Osteoblast (primary cell): Measurements from ENCODE around the gene KCNQ1. TPM values are rescaled to one million over a fixed set of nuclear protein-coding genes. Genes with fewer than 3 reads are reported as not detected.

Source experiments
- DNase-seq: peaks from one replicate; pipeline ENCODE4 v3.0.0; 2011; ENCODE audit warnings: low spot score, mixed read lengths; ENCODE audit not compliant: insufficient read length; ENCODE audit errors: missing footprints
- H2AFZ ChIP-seq: 2 replicates; pipeline ENCODE4 v1.6.0; 2011; ENCODE audit warnings: mild to moderate bottlenecking, low read length
- H3K27ac ChIP-seq: 2 replicates; pipeline ENCODE4 v1.5.1; 2011; ENCODE audit warnings: mild to moderate bottlenecking, low read depth, low read length, moderate library complexity
- H3K27me3 ChIP-seq: 2 replicates; pipeline ENCODE4 v1.6.0; 2012; ENCODE audit warnings: mild to moderate bottlenecking, control low read depth, inconsistent platforms, low read length, moderate library complexity; ENCODE audit not compliant: insufficient read depth
- H3K36me3 ChIP-seq: 2 replicates; pipeline ENCODE4 v1.5.1; 2011; ENCODE audit warnings: mild to moderate bottlenecking, low read length, control low read depth, moderate library complexity; ENCODE audit not compliant: insufficient read depth
- H3K4me1 ChIP-seq: 2 replicates; pipeline ENCODE4 v1.5.1; 2011; ENCODE audit warnings: mild to moderate bottlenecking, low read length, control low read depth, moderate library complexity; ENCODE audit not compliant: insufficient read depth
- H3K4me2 ChIP-seq: 2 replicates; pipeline ENCODE4 v1.6.0; 2011; ENCODE audit warnings: mild to moderate bottlenecking, low read length; ENCODE audit not compliant: insufficient read depth
- H3K4me3 ChIP-seq: fragments of 200-600 bp; sonication (generic); 3 replicates; pipeline ENCODE4 v1.5.1; 2012; ENCODE audit warnings: mild to moderate bottlenecking, low read length, inconsistent platforms; ENCODE audit not compliant: insufficient read depth
- H3K79me2 ChIP-seq: 2 replicates; pipeline ENCODE4 v1.6.0; 2012; ENCODE audit warnings: mild to moderate bottlenecking, low read length, control low read depth, inconsistent platforms; ENCODE audit not compliant: insufficient read depth
- H3K9me3 ChIP-seq: 2 replicates; pipeline ENCODE4 v1.5.1; 2011; ENCODE audit warnings: low read depth, low read length, control low read depth
- H4K20me1 ChIP-seq: 2 replicates; pipeline ENCODE4 v1.6.0; 2012; ENCODE audit warnings: mild to moderate bottlenecking, low read length, control low read depth; ENCODE audit not compliant: insufficient read depth
- CTCF ChIP-seq: IDR thresholded peaks from 2 replicates; pipeline ENCODE4 v1.5.1; 2011; ENCODE audit warnings: mild to moderate bottlenecking, low read depth, low read length, moderate library complexity; ENCODE audit errors: extremely low read depth
- total RNA-seq: library from RNA; depleted of rRNA; stranded (reverse); fragments of >200 nt; gene quantifications from 2 replicates; pipeline ENCODE4 v1.2.3, GENCODE V29; 2012

KCNQ1 gene
- total RNA-seq, 1 donor: not detected

DNA sequence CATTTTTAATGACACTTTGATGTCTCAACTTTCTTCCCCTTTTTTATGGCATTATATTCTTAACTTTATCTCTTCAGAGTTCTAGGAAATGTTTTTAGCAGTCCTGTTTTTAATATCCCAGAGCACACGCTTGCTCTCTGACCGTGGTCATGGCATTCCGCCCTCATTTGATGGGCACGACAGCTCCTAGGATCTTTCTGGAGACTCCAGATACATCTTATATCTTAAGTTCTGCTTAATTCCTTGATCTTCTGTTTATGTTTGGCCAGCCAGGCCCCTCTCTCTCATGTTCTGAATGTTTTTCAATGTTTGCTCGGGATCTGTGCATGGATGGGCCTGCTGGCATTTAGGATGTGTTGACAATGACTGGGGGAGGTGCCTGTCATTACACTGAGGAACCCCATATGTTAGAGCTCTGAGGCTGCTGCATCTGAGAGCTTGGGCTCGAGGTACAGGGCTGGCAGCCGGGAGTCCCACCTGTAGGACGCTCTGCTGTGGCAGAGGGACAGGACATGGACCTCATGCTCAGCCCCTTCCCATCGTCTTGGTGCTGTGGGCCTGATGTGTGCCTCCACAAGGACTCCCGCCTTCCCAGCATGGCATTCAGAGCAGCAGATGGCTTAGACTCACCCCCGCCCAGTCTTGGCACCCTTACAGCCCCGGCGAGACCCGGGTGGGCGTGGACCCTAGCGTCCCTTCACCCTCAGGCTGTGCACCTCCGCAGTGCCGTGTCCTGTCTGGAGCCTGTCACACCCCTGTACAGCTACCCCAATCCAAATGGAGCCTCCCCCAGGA is 365.8 kb downstream of the KCNQ1 start:
- Histone ChIP-seq H3K36me3 (no peaks in the 10 kb centered on the region), H2AFZ (no peak overlapping the region), H3K27ac (no peak overlapping the region), H3K4me2 (no peak overlapping the region), H4K20me1 (no peaks in the 10 kb centered on the region), H3K4me1 (no peaks in the 10 kb centered on the region), H3K9me3 (no peaks in the 10 kb centered on the region), H3K27me3 (peaks cover 36% of the 10 kb centered on the region), H3K79me2 (no peaks in the 10 kb centered on the region), H3K4me3 (no peak overlapping the region)
- no peak for TF ChIP-seq CTCF
- peak; percentile 78 for DNase-seq

DNA sequence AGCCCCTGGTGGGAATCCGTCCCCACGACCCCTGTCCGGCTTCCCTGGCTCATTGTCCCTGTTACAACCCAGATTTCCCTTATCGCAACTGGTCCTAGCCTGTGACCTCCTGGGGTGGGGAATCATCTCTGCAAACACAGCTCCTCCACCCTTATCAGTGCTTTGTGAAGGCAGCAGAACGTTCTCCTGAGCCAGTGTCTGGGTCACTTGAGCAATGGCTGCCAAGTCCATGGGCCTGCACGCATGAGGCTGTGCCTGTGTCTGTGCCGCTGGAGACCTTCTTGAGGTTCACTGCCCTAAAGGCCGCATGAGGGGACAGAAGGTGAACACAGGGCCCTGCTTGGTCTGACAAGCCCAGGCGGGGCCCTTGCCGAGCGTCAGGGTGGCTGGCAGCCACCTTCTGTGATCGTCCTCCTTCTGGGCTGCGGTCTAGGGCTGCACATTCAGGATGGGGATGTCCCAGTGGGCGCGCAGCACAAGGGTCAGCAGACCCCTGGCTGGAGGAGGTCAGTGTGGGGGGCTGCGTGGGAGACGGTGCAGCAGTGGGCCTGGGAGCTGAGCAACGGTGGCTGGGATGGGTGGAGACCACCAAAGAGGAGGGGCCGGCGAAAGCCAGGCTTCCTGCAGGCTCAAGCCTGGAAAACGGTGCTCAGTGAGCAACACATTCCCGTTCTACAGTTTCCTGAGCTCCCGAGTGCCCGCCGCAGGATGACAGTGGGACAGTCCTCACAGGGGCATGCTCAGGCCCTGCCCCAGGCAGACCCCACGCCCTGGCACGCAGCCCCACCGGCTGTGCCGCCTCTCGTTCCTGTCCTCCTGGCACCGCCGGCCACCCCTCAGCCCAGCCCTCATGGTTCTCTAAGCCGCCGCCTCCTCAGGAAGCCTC is 366.6 kb downstream of the KCNQ1 start:
- Histone ChIP-seq H3K4me3 (no peak overlapping the region), H3K27ac (no peak overlapping the region), H3K4me2 (no peak overlapping the region), H3K4me1 (no peaks in the 10 kb centered on the region), H4K20me1 (no peaks in the 10 kb centered on the region), H3K9me3 (peaks cover 7% of the 10 kb centered on the region), H2AFZ (no peak overlapping the region), H3K27me3 (peaks cover 31% of the 10 kb centered on the region), H3K36me3 (no peaks in the 10 kb centered on the region), H3K79me2 (no peaks in the 10 kb centered on the region)
- peak; percentile 78 for DNase-seq
- TF ChIP-seq CTCF: no peak

GRCh38 chr11:2812371-2812991 is 367.7 kb downstream of the KCNQ1 start:
- peak; percentile 90 for DNase-seq
- H3K9me3 ChIP-seq: peaks cover 7% of the 10 kb centered on the region
- peaks cover 2% of the 10 kb centered on the region for H3K4me1 ChIP-seq
- peak overlapping the region; percentile 18 for H3K4me2 ChIP-seq
- H2AFZ ChIP-seq: peak overlapping the region; percentile 47
- no peaks in the 10 kb centered on the region for H3K79me2 ChIP-seq
- no peak for TF ChIP-seq CTCF
- H3K27ac ChIP-seq: no peak overlapping the region
- no peaks in the 10 kb centered on the region for H3K36me3 ChIP-seq
- peaks cover 28% of the 10 kb centered on the region for H3K27me3 ChIP-seq
- no peaks in the 10 kb centered on the region for H4K20me1 ChIP-seq
- no peak overlapping the region for H3K4me3 ChIP-seq
